ENCODE data around the gene BRAF.
A peak's percentile ranks its signal among the peaks of the same experiment; 100 is the strongest.
"Not testable (repeated sequence)": the region's sequence is repeated elsewhere in the genome, so short reads cannot be mapped to it uniquely, and the experiment has no call there.

Gene BRAF

DNA sequence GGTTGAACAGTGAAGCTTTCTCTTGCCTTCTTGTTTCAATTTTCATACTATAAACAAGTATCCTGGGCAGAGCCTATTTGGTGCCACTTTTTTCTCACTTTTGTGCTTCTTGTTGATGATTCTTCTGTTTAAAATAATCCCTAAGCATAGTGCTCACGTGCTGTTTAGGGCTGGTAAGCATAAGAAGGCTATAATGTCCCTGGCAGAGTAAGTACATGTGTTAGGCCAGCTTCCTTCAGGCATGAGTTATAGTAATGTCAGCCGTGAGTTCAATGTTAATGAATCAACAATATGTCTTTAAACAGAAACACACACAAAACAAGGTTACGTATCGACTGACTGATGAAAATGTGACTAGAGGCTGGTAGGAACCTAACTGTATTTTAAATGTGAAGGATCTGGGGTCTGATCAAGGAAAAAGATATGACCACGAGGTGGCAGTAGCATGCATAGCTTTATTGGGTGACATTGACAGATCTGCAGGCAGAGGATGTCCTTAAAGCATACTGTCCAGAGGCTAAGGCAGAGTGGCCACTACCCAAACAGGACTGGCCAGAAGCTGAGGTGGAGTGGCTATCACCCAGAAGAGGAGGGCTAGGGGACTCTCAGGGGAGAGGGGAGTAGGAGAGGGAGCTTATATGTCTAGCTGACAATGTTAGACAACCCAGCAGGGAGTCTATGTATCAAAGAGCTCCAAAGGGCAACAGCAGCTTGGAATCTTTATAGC is 113.7 kb downstream of the BRAF start:
- FAIRE-seq (peak; percentile 94), DNase-seq (ENCODE audit: insufficient read length) (no peak)
- TF ChIP-seq TAF1 (IDR thresholded peaks at IDR 0.05; ENCODE audit: borderline replicate concordance, low read depth, low read length) (no peak), POLR2A (IDR thresholded peaks at IDR 0.05; ENCODE audit: low read depth, low read length) (no peak), POLR2AphosphoS5 (IDR thresholded peaks at IDR 0.05; ENCODE audit: low read depth, low read length) (no peak)

GRCh38 chr7:140810385-140810784 is 114.3 kb downstream of the BRAF start:
- TF ChIP-seq POLR2A (IDR thresholded peaks at IDR 0.05; ENCODE audit: low read depth, low read length) (no peak), POLR2AphosphoS5 (IDR thresholded peaks at IDR 0.05; ENCODE audit: low read depth, low read length) (no peak), TAF1 (IDR thresholded peaks at IDR 0.05; ENCODE audit: borderline replicate concordance, low read depth, low read length) (no peak)
- DNase-seq (ENCODE audit: insufficient read length) (no peak), FAIRE-seq (no peak)

DNA sequence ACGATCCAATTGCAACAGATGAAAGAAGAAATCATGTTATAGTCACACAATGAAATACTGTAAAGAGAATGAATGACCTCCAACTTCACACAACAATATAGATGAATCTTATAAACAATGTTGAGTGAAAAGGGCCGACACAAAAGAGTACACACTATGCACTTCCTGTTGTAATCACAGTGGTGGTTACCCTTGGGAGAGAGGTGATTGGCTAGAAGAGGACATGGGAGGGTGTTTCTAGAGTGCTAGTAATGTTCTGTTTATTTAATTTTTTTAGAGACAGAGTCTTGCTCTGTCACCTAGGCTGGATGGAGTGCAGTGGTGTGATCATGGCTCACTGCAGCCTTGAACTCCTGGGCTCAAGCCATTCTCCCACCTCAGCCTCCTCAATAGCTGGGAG is 145.8 kb downstream of the BRAF start:
- FAIRE-seq (no peak), DNase-seq (ENCODE audit: insufficient read length) (no peak)
- TF ChIP-seq POLR2A (IDR thresholded peaks at IDR 0.05; ENCODE audit: low read depth, low read length), result no peak
- TF ChIP-seq TAF1 (IDR thresholded peaks at IDR 0.05; ENCODE audit: borderline replicate concordance, low read depth, low read length), result no peak
- no peak for TF ChIP-seq POLR2AphosphoS5 (IDR thresholded peaks at IDR 0.05; ENCODE audit: low read depth, low read length)

DNA sequence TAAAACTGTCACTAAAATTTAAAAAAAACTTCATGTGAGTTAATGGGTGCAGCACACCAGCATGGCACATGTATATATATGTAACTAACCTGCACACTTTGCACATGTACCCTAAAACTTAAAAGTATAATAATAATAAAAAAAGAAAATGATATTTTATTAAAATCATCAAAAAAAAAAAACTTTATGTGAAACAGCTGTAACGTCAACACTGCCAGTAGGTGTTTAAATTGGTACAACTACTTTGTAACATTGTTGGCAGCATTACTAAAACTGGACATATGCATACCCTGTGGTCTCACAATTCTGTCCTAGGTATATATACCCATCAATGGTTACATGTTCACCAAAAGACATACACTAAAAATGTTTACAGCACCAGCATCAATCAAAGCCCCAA is 146.2 kb downstream of the BRAF start:
- FAIRE-seq, result no peak

DNA sequence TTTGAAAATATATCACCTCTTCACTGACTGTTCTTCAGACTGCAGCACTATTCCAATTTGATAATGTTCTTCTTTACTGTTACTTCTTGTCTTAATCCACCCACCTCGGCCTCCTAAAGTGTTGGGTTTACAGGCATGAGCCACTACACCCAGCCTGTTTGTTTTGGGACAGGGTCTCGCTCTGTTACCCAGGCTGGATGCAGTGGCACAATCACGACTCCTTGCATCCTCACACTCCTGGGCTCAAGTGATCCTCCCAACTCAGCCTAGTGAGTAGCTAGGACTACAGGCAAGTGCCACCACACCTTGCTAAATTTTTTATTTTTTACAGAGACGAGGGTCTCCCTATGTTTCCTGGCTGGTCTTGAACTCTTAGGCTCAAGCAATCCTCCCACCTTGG is 150.4 kb downstream of the BRAF start:
- TF ChIP-seq POLR2AphosphoS5 (IDR thresholded peaks at IDR 0.05; ENCODE audit: low read depth, low read length), result no peak
- TF ChIP-seq POLR2A (IDR thresholded peaks at IDR 0.05; ENCODE audit: low read depth, low read length), result no peak
- TF ChIP-seq TAF1 (IDR thresholded peaks at IDR 0.05; ENCODE audit: borderline replicate concordance, low read depth, low read length), result no peak
- FAIRE-seq (no peak), DNase-seq (ENCODE audit: insufficient read length) (no peak)

More for the DNA sequence above, 146.2 kb downstream of the BRAF start:
- TF ChIP-seq POLR2A (IDR thresholded peaks at IDR 0.05; ENCODE audit: low read depth, low read length) (no peak), TAF1 (IDR thresholded peaks at IDR 0.05; ENCODE audit: borderline replicate concordance, low read depth, low read length) (no peak), POLR2AphosphoS5 (IDR thresholded peaks at IDR 0.05; ENCODE audit: low read depth, low read length) (no peak)
- no peak for DNase-seq (ENCODE audit: insufficient read length)

- DNase-seq (ENCODE audit: insufficient read length), result no peak
- no peak for TF ChIP-seq TAF1 (IDR thresholded peaks at IDR 0.05; ENCODE audit: borderline replicate concordance, low read depth, low read length)
- no peak for TF ChIP-seq POLR2AphosphoS5 (IDR thresholded peaks at IDR 0.05; ENCODE audit: low read depth, low read length)
- TF ChIP-seq POLR2A (IDR thresholded peaks at IDR 0.05; ENCODE audit: low read depth, low read length), result no peak
- FAIRE-seq, result no peak
Measured at GRCh38 chr7:140773104-140773503, 151.6 kb downstream of the BRAF start.

GRCh38 chr7:140771826-140772225 is 152.9 kb downstream of the BRAF start:
- DNase-seq (ENCODE audit: insufficient read length) (no peak), FAIRE-seq (no peak)
- no peak for TF ChIP-seq POLR2A (IDR thresholded peaks at IDR 0.05; ENCODE audit: low read depth, low read length)
- no peak for TF ChIP-seq POLR2AphosphoS5 (IDR thresholded peaks at IDR 0.05; ENCODE audit: low read depth, low read length)
- no peak for TF ChIP-seq TAF1 (IDR thresholded peaks at IDR 0.05; ENCODE audit: borderline replicate concordance, low read depth, low read length)

DNA sequence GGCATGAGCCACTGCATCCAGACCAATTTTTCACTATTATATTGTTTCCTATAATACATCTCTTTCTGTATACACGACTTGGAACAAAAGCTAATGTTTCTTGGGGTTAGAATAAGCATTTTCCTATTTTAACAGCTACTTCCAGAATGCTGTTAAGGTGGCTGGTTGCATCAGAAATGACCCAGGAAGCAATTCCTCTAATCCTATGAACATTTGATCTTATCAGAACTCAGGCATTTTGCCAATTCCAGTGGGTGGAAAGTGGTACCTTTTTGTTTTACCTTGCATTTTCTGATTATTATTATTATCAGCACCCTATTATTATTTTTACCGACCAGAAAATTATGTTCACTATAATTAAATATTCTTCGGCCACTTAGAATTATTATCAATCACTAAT is 154.9 kb downstream of the BRAF start:
- FAIRE-seq (no peak), DNase-seq (ENCODE audit: insufficient read length) (no peak)
- no peak for TF ChIP-seq POLR2A (IDR thresholded peaks at IDR 0.05; ENCODE audit: low read depth, low read length)
- no peak for TF ChIP-seq POLR2AphosphoS5 (IDR thresholded peaks at IDR 0.05; ENCODE audit: low read depth, low read length)
- no peak for TF ChIP-seq TAF1 (IDR thresholded peaks at IDR 0.05; ENCODE audit: borderline replicate concordance, low read depth, low read length)

DNA sequence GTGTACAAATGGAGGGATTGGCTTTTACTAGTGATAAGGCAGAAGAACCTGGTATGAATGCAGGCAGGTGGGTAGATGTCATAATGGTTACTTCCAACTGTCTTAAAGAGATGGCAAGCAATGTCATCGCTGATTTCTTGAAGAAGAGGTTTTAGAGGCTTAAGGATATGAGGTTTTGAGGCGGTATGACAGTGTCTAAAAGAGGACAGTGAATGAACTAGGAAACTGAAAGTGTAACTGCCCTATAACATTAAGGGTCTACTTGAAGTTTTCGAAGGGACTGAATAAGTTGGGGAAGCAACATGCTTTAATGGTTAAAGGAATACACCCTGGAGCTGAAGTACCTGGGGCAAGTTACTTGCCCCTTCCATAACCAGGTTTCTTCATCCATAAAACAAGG is 157.3 kb downstream of the BRAF start:
- DNase-seq (ENCODE audit: insufficient read length), result no peak
- FAIRE-seq, result no peak
- TF ChIP-seq POLR2A (IDR thresholded peaks at IDR 0.05; ENCODE audit: low read depth, low read length), result no peak
- TF ChIP-seq POLR2AphosphoS5 (IDR thresholded peaks at IDR 0.05; ENCODE audit: low read depth, low read length), result no peak
- TF ChIP-seq TAF1 (IDR thresholded peaks at IDR 0.05; ENCODE audit: borderline replicate concordance, low read depth, low read length), result no peak

GRCh38 chr7:140765441-140765840 is 159.3 kb downstream of the BRAF start:
- not testable (repeated sequence) for DNase-seq (ENCODE audit: insufficient read length); FAIRE-seq

GRCh38 chr7:140763166-140763565 is 161.6 kb downstream of the BRAF start:
- DNase-seq (ENCODE audit: insufficient read length); FAIRE-seq: not testable (repeated sequence)

DNA sequence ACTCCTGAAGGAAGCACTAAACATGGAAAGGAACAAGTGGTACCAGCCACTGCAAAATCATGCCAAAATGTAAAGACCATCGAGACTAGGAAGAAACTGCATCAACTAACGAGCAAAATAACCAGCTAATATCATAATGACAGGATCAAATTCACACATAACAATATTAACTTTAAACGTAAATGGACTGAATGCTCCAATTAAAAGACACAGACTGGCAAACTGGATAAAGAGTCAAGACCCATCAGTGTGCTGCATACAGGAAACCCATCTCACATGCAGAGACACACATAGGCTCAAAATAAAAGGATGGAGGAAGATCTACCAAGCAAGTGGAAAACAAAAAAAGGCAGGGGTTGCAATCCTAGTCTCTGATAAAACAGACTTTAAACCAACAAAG is 163.4 kb downstream of the BRAF start:
- DNase-seq (ENCODE audit: insufficient read length); FAIRE-seq: not testable (repeated sequence)

- TF ChIP-seq POLR2AphosphoS5 (IDR thresholded peaks at IDR 0.05; ENCODE audit: low read depth, low read length), result no peak
- no peak for TF ChIP-seq POLR2A (IDR thresholded peaks at IDR 0.05; ENCODE audit: low read depth, low read length)
- no peak for TF ChIP-seq TAF1 (IDR thresholded peaks at IDR 0.05; ENCODE audit: borderline replicate concordance, low read depth, low read length)
- no peak for DNase-seq (ENCODE audit: insufficient read length)
- no peak for FAIRE-seq
Measured at GRCh38 chr7:140754506-140754905, 170.2 kb downstream of the BRAF start.
